Ectodermal cell (in vitro differentiated cells): ENCODE data around the gene PLXNA1.

Experiments used
- H3K27ac ChIP-seq: 2 replicates; pipeline ENCODE4 v1.7.0; 2013; ENCODE audit warnings: mild to moderate bottlenecking, low read depth, low read length; ENCODE audit not compliant: insufficient read depth, poor library complexity, severe bottlenecking
- H3K27me3 ChIP-seq: 2 replicates; pipeline ENCODE4 v1.7.0; 2013; ENCODE audit warnings: mild to moderate bottlenecking, low read length; ENCODE audit not compliant: insufficient read depth, control insufficient read depth, poor library complexity, severe bottlenecking
- H3K36me3 ChIP-seq: one replicate; pipeline ENCODE4 v1.7.0; 2013; ENCODE audit warnings: low read length; ENCODE audit not compliant: control insufficient read depth, insufficient read depth
- H3K4me1 ChIP-seq: one replicate; pipeline ENCODE4 v1.7.0; 2013; ENCODE audit warnings: low read length; ENCODE audit not compliant: control insufficient read depth, insufficient read depth
- H3K4me3 ChIP-seq: 2 replicates; pipeline ENCODE4 v1.7.0; 2013; ENCODE audit warnings: low read depth, low read length, control low read depth; ENCODE audit not compliant: insufficient read depth
- H3K9me3 ChIP-seq: 2 replicates; pipeline ENCODE4 v1.7.0; 2013; ENCODE audit warnings: mild to moderate bottlenecking, low read length, moderate library complexity; ENCODE audit not compliant: control insufficient read depth
- WGBS, 2 experiments: methylation state at CpG; one replicate each; pipeline ENCODE4 v1.1.7; 2013; ENCODE audit warnings: missing lambda C conversion rate in 2 of 2; 5-methylcytosine and 5-hydroxymethylcytosine counted together

The PLXNA1 gene

GRCh38 chr3:126993436-126993835 lies 10.5 kb downstream of the PLXNA1 start:
- WGBS, 2 experiments: 95 to 96% methylated on average over 9 of the region's 9 CpGs
- H3K4me3 ChIP-seq: no peak overlapping the region
- no peaks in the 10 kb centered on the region for H3K9me3 ChIP-seq
- H3K27me3 ChIP-seq: no peaks in the 10 kb centered on the region
- H3K27ac ChIP-seq: no peak overlapping the region
- H3K4me1 ChIP-seq: no peaks in the 10 kb centered on the region
- H3K36me3 ChIP-seq: peaks cover 6% of the 10 kb centered on the region

GRCh38 chr3:126994661-126995245 lies 11.8 kb downstream of the PLXNA1 start:
- Histone ChIP-seq H3K4me3 (no peak overlapping the region), H3K36me3 (peaks cover 6% of the 10 kb centered on the region), H3K27me3 (no peaks in the 10 kb centered on the region), H3K9me3 (no peaks in the 10 kb centered on the region), H3K27ac (no peak overlapping the region), H3K4me1 (no peaks in the 10 kb centered on the region)
- WGBS, 2 experiments: 86 to 94% methylated on average over 10 of the region's 10 CpGs

GRCh38 chr3:126995254-126995780 lies 12.4 kb downstream of the PLXNA1 start:
- Histone ChIP-seq H3K4me1 (no peaks in the 10 kb centered on the region), H3K27ac (no peak overlapping the region), H3K9me3 (no peaks in the 10 kb centered on the region), H3K36me3 (peaks cover 6% of the 10 kb centered on the region), H3K27me3 (no peaks in the 10 kb centered on the region), H3K4me3 (no peak overlapping the region)
- 94 to 96% methylated on average over 12 of the region's 12 CpGs for WGBS, 2 experiments

- H3K4me1 ChIP-seq: peaks cover under 1% of the 10 kb centered on the region
- 92 to 94% methylated on average over 11 of the region's 11 CpGs for WGBS, 2 experiments
Measured at GRCh38 chr3:126995926-126996512, 13.1 kb downstream of the PLXNA1 start.

GRCh38 chr3:126996905-126997304 lies 14.0 kb downstream of the PLXNA1 start:
- no peak overlapping the region for H3K4me3 ChIP-seq
- H3K36me3 ChIP-seq: peaks cover 6% of the 10 kb centered on the region
- no peak overlapping the region for H3K27ac ChIP-seq
- peaks cover 9% of the 10 kb centered on the region for H3K4me1 ChIP-seq
- H3K9me3 ChIP-seq: no peaks in the 10 kb centered on the region
- no peaks in the 10 kb centered on the region for H3K27me3 ChIP-seq
- 95 to 97% methylated on average over 7 of the region's 7 CpGs for WGBS, 2 experiments

More at GRCh38 chr3:126995926-126996512, 13.1 kb downstream of the PLXNA1 start:
- no peak overlapping the region for H3K27ac ChIP-seq
- no peaks in the 10 kb centered on the region for H3K27me3 ChIP-seq
- no peaks in the 10 kb centered on the region for H3K9me3 ChIP-seq
- H3K36me3 ChIP-seq: peaks cover 6% of the 10 kb centered on the region
- H3K4me3 ChIP-seq: no peak overlapping the region

- H3K36me3 ChIP-seq: peaks cover 6% of the 10 kb centered on the region
- H3K9me3 ChIP-seq: no peaks in the 10 kb centered on the region
- H3K4me3 ChIP-seq: no peak overlapping the region
- H3K27ac ChIP-seq: no peak overlapping the region
- no peaks in the 10 kb centered on the region for H3K27me3 ChIP-seq
- peaks cover 11% of the 10 kb centered on the region for H3K4me1 ChIP-seq
- whole genome bisulfite sequencing, 2 experiments: 92 to 95% methylated on average over 19 of the region's 19 CpGs
Measured at GRCh38 chr3:126997455-126998038, 14.6 kb downstream of the PLXNA1 start.

GRCh38 chr3:126998320-126998719 lies 15.4 kb downstream of the PLXNA1 start:
- peaks cover 14% of the 10 kb centered on the region for H3K4me1 ChIP-seq
- WGBS, 2 experiments: 93 to 95% methylated on average over 4 of the region's 4 CpGs

GRCh38 chr3:126998728-126999127 lies 15.8 kb downstream of the PLXNA1 start:
- Histone ChIP-seq H3K36me3 (peaks cover 6% of the 10 kb centered on the region), H3K4me1 (peaks cover 18% of the 10 kb centered on the region), H3K9me3 (no peaks in the 10 kb centered on the region), H3K4me3 (no peak overlapping the region), H3K27ac (no peak overlapping the region), H3K27me3 (no peaks in the 10 kb centered on the region)
- WGBS, 2 experiments: 85 to 93% methylated on average over 3 of the region's 3 CpGs

More at GRCh38 chr3:126998320-126998719, 15.4 kb downstream of the PLXNA1 start:
- Histone ChIP-seq H3K4me3 (no peak overlapping the region), H3K27ac (no peak overlapping the region), H3K36me3 (peaks cover 6% of the 10 kb centered on the region), H3K27me3 (no peaks in the 10 kb centered on the region), H3K9me3 (no peaks in the 10 kb centered on the region)

GRCh38 chr3:126999383-126999782 lies 16.5 kb downstream of the PLXNA1 start:
- H3K4me1 ChIP-seq: peaks cover 21% of the 10 kb centered on the region
- 93 to 95% methylated on average over 15 of the region's 15 CpGs for WGBS, 2 experiments
- H3K27ac ChIP-seq: no peak overlapping the region
- no peaks in the 10 kb centered on the region for H3K27me3 ChIP-seq
- no peak overlapping the region for H3K4me3 ChIP-seq
- H3K36me3 ChIP-seq: peaks cover 6% of the 10 kb centered on the region
- H3K9me3 ChIP-seq: no peaks in the 10 kb centered on the region

- Histone ChIP-seq H3K4me1 (peaks cover 21% of the 10 kb centered on the region), H3K27ac (no peak overlapping the region), H3K9me3 (no peaks in the 10 kb centered on the region), H3K4me3 (no peak overlapping the region), H3K27me3 (no peaks in the 10 kb centered on the region), H3K36me3 (peaks cover 6% of the 10 kb centered on the region)
- 93 to 95% methylated on average over 15 of the region's 15 CpGs for WGBS, 2 experiments
Measured at GRCh38 chr3:127000119-127000518, 17.2 kb downstream of the PLXNA1 start.
